Endothelial cell of umbilical vein (primary cell): ENCODE data around the gene APP. TPM values are rescaled to one million over a fixed set of nuclear protein-coding genes. Genes with fewer than 3 reads are reported as not detected.

Source experiments
- BruUV-seq: library from RNA; stranded (reverse); fragments of 400-500 nt; replicated peaks from 2 replicates; lab custom pipeline; 2021; lab: Mats Ljungman, UMichigan
- CTCF ChIA-PET: fragments of 300-600, 350-600 bp; sonication (Branson Sonifier 250); formaldehyde crosslinking; loops from one replicate; lab custom pipeline; 2021; ENCODE audit warnings: antibody characterized with exemption, inconsistent platforms; lab: Charles Lee
- POLR2A ChIA-PET: fragments of 300-600, 350-600 bp; sonication (Branson Sonifier 250); formaldehyde crosslinking; loops from one replicate; lab custom pipeline; 2021; ENCODE audit warnings: antibody characterized with exemption, inconsistent platforms; lab: Charles Lee
- DNase-seq: peaks from one replicate; pipeline ENCODE4 v3.0.0-alpha.2; 2011; ENCODE audit warnings: low read depth, low spot score
- FAIRE-seq: peaks from 2 replicates; lab custom pipeline; 2011; peaks lifted over from hg19 to GRCh38; lab: Jason Lieb, UNC
- H2AFZ ChIP-seq: 2 replicates; pipeline ENCODE4 v1.6.0; 2012; ENCODE audit warnings: low read depth, low read length, control low read depth, inconsistent platforms
- H3K27ac ChIP-seq: 2 replicates; pipeline ENCODE4 v1.5.1; 2011; ENCODE audit warnings: low read depth, mild to moderate bottlenecking, control low read depth, low read length, moderate library complexity; ENCODE audit not compliant: insufficient read depth
- H3K27me3 ChIP-seq, 2 experiments: 2 replicates each; pipeline versions ENCODE4 v1.6.0 to v1.6.1; 2011; ENCODE audit warnings: low read length in 2 of 2, mixed read lengths in 1 of 2; ENCODE audit not compliant: control insufficient read depth in 2 of 2, insufficient read depth in 2 of 2
- H3K36me3 ChIP-seq, 2 experiments: 2 replicates in 1 of 2; 3 replicates in 1 of 2; pipeline ENCODE4 v1.5.1; 2011; ENCODE audit warnings: low read length in 2 of 2, mild to moderate bottlenecking in 1 of 2, moderate library complexity in 1 of 2; ENCODE audit not compliant: control insufficient read depth in 2 of 2, insufficient read depth in 2 of 2; ENCODE audit errors: extremely low read depth in 1 of 2
- H3K4me1 ChIP-seq: 3 replicates; pipeline ENCODE4 v1.5.1; 2011; ENCODE audit warnings: mild to moderate bottlenecking, low read length; ENCODE audit not compliant: control insufficient read depth, insufficient read depth; ENCODE audit errors: extremely low read depth
- H3K4me2 ChIP-seq: 2 replicates; pipeline ENCODE4 v1.6.1; 2011; ENCODE audit warnings: low read length, control low read depth, mixed read lengths; ENCODE audit not compliant: insufficient read depth
- H3K4me3 ChIP-seq, 3 experiments: fragments of 200-600 bp in 1 of 3; sonication (generic), shearing (Covaris generic) in 1 of 3; replicated peaks in 1 of 3; 2 replicates each; pipeline ENCODE4 v1.5.1; 2011 to 2016; ENCODE audit warnings: control low read depth in 3 of 3, low read length in 3 of 3, mild to moderate bottlenecking in 2 of 3, inconsistent platforms in 1 of 3, low read depth in 1 of 3, moderate library complexity in 1 of 3; ENCODE audit not compliant: insufficient read depth in 1 of 3
- H3K79me2 ChIP-seq: 2 replicates; pipeline ENCODE4 v1.6.0; 2012; ENCODE audit warnings: low read length, inconsistent platforms; ENCODE audit not compliant: control insufficient read depth, insufficient read depth
- H3K9ac ChIP-seq: replicated peaks from 2 replicates; pipeline ENCODE3; 2011; ENCODE audit warnings: low read length, control low read depth; ENCODE audit not compliant: insufficient read depth; ENCODE audit errors: extremely low read depth
- H3K9me1 ChIP-seq: replicated peaks from 3 replicates; pipeline ENCODE4 v1.6.0; 2011; ENCODE audit warnings: mild to moderate bottlenecking, low read length; ENCODE audit not compliant: control insufficient read depth, insufficient read depth; ENCODE audit errors: extremely low read depth
- H3K9me3 ChIP-seq: replicated peaks from 2 replicates; pipeline ENCODE4 v1.5.1; 2012; ENCODE audit warnings: low read length, inconsistent platforms; ENCODE audit not compliant: control insufficient read depth, insufficient read depth
- H4K20me1 ChIP-seq: replicated peaks from 2 replicates; pipeline ENCODE3; 2011; ENCODE audit warnings: mild to moderate bottlenecking, low read length; ENCODE audit not compliant: control insufficient read depth, insufficient read depth; ENCODE audit errors: extremely low read depth
- EZH2 ChIP-seq: IDR thresholded peaks from 2 replicates; pipeline ENCODE4 v1.6.1; 2012; ENCODE audit warnings: borderline replicate concordance, low read depth, mild to moderate bottlenecking, moderate library complexity, low read length, inconsistent platforms; ENCODE audit not compliant: severe bottlenecking
- FOS ChIP-seq: IDR thresholded peaks from 2 replicates; pipeline ENCODE4 v1.6.1; 2011; ENCODE audit warnings: mild to moderate bottlenecking, low read length, moderate library complexity, borderline replicate concordance; ENCODE audit not compliant: insufficient read depth
- GATA2 ChIP-seq: IDR thresholded peaks from 2 replicates; pipeline ENCODE4 v1.7.0; 2011; ENCODE audit warnings: low read depth, mild to moderate bottlenecking, moderate library complexity, mixed read lengths, low read length; ENCODE audit not compliant: insufficient read length, insufficient read depth
- JUN ChIP-seq: IDR thresholded peaks from 2 replicates; pipeline ENCODE4 v1.6.1; 2011; ENCODE audit warnings: borderline replicate concordance, low read depth; ENCODE audit not compliant: insufficient read length, insufficient read depth
- MYC ChIP-seq: IDR thresholded peaks from one replicate; pipeline ENCODE4 v1.6.1; 2011; ENCODE audit warnings: mild to moderate bottlenecking, low read depth, low read length
- POLR2A ChIP-seq: IDR thresholded peaks from 2 replicates; pipeline ENCODE4 v1.6.1; 2012; ENCODE audit warnings: low read depth, mild to moderate bottlenecking, control low read depth, low read length
- POLR2AphosphoS5 ChIP-seq: IDR thresholded peaks from 2 replicates; pipeline ENCODE4 v1.6.1; 2012; ENCODE audit warnings: low read depth, mild to moderate bottlenecking, control low read depth, low read length, moderate library complexity; ENCODE audit not compliant: insufficient read depth
- dilution Hi-C: fragments of 300-500 bp; cut with MboI; formaldehyde crosslinking; loops from one replicate; pipeline ENCODE4 v1.15.0; 2019; ENCODE audit warnings: low sequenced_read_pairs; ENCODE audit not compliant: extremely low pct_ligation_motif_present
- intact Hi-C: fragments of 100-400 bp; cut with micrococcal nuclease; formaldehyde crosslinking; loops from one replicate; pipeline ENCODE4 v1.10.0; 2022
- polyA plus RNA-seq, 4 experiments: library from polyadenylated mRNA; depleted of rRNA in 3 of 4; stranded (reverse) in 3 of 4; unstranded in 1 of 4; fragments of >200 nt; gene quantifications; 2 replicates each; pipeline versions ENCODE4 v1.2.1 to v1.2.3, GENCODE V29; 2011 to 2012; ENCODE audit warnings: missing spikeins in 1 of 4
- total RNA-seq: library from RNA; stranded (reverse); gene quantifications from 2 replicates; pipeline ENCODE4 v1.2.3, GENCODE V29; 2021
- TF ChIP-seq, protein P1 (sequence below): IDR thresholded peaks from 2 replicates; pipeline ENCODE4 v1.6.1; 2011; ENCODE audit not compliant: insufficient read depth, insufficient read length
- TF ChIP-seq, protein P2 (sequence below), 2 donors: IDR thresholded peaks; 1 replicate in 1 of 2; 2 replicates in 1 of 2; pipeline ENCODE4 v1.5.1; 2011; ENCODE audit warnings: low read length in 2 of 2, mild to moderate bottlenecking in 2 of 2, moderate library complexity in 2 of 2, control low read depth in 1 of 2, inconsistent platforms in 1 of 2, low read depth in 1 of 2; ENCODE audit not compliant: insufficient read depth in 1 of 2; ENCODE audit errors: extremely low read depth in 1 of 2

The APP gene
- total and polyA plus RNA-seq, 2 donors (not counting 3 experiments of a cell fraction or from before 2014, with no cell fraction given): 914 to 928 TPM

DNA sequence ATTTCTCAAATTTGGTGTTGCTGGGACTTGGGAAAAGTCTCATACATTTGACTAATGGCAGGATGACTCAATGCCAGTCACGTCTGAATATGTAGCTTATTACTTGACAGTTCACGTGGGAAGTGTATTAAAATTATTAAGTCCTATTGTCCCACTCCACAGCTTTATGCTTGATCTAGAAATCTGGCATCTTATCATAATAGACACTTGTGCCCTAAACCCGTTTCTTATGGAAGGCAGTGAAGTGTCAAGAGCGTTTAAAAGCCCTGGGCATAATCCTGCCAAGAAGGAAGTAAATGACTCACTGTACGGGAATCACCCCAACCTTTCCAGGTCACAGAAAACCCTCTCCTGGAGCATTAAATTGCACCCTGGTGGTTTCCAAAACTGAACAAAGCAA lies 207.4 kb downstream of the APP start:
- peaks cover 70% of the 10 kb centered on the region for H3K4me1 ChIP-seq
- CTCF ChIA-PET: interaction anchor here (0.6 to 5.0 kb wide), 10 partner anchors 10 to 81 kb away, joined by 3 to 22 read pairs (median 4); no protein-coding TSS in a partner anchor
- POLR2A ChIA-PET: interaction anchor here (2.0 kb wide), 1 partner anchor 28 kb away, joined by 5 read pairs; no protein-coding TSS in a partner anchor
- peak overlapping the region in 1 of 3 experiments; percentile 14 for H3K4me3 ChIP-seq
- H3K9me1 ChIP-seq: no peaks in the 10 kb centered on the region
- FAIRE-seq: peak; percentile 92
- no peaks in the 10 kb centered on the region for H3K9me3 ChIP-seq
- H4K20me1 ChIP-seq: no peaks in the 10 kb centered on the region
- H2AFZ ChIP-seq: no peak overlapping the region
- BruUV-seq: no TSS peak
- peaks cover 24% of the 10 kb centered on the region for H3K79me2 ChIP-seq
- peak overlapping the region; percentile 85 for H3K4me2 ChIP-seq
- H3K27me3 ChIP-seq: no peaks in the 10 kb centered on the region
- peaks cover 2 to 3% of the 10 kb centered on the region in 2 experiments for H3K36me3 ChIP-seq
- peak overlapping the region; percentile 87 for H3K9ac ChIP-seq
- dilution Hi-C loops: no loop called here
- H3K27ac ChIP-seq: peak overlapping the region; percentile 99
- TF ChIP-seq JUN (peak; percentile 84), FOS (peak; percentile 89), EZH2 (no peak), POLR2AphosphoS5 (peak; percentile 69), POLR2A (no peak), MYC (no peak), GATA2 (peak; percentile 91)
- TF ChIP-seq, protein P1, sequence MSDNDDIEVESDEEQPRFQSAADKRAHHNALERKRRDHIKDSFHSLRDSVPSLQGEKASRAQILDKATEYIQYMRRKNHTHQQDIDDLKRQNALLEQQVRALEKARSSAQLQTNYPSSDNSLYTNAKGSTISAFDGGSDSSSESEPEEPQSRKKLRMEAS: no peak
- TF ChIP-seq, protein P2, sequence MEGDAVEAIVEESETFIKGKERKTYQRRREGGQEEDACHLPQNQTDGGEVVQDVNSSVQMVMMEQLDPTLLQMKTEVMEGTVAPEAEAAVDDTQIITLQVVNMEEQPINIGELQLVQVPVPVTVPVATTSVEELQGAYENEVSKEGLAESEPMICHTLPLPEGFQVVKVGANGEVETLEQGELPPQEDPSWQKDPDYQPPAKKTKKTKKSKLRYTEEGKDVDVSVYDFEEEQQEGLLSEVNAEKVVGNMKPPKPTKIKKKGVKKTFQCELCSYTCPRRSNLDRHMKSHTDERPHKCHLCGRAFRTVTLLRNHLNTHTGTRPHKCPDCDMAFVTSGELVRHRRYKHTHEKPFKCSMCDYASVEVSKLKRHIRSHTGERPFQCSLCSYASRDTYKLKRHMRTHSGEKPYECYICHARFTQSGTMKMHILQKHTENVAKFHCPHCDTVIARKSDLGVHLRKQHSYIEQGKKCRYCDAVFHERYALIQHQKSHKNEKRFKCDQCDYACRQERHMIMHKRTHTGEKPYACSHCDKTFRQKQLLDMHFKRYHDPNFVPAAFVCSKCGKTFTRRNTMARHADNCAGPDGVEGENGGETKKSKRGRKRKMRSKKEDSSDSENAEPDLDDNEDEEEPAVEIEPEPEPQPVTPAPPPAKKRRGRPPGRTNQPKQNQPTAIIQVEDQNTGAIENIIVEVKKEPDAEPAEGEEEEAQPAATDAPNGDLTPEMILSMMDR (IDR thresholded peaks at IDR 0.05; ENCODE audit: extremely low read depth in 1 of 2, insufficient read depth in 1 of 2, low read depth in 1 of 2, low read length in 2 of 2): no peak
- intact Hi-C loops: loop anchor here (1.0 to 5.0 kb wide), 4 partner anchors 10 to 425 kb away; partner anchors contain the start of gene MRPL39
- peak; percentile 95 for DNase-seq
